Heart right ventricle (tissue), 16 donors: Measurements from ENCODE around the gene TMEM170B. TPM values are rescaled to one million over a fixed set of nuclear protein-coding genes. Genes with fewer than 3 reads are reported as not detected.
"Not testable (repeated sequence)": the region's sequence is repeated elsewhere in the genome, so short reads cannot be mapped to it uniquely, and the experiment has no call there.

Experiments
- ATAC-seq, 8 donors: fragments of 200-7000 bp; cut with Tn5 transposase; one replicate each; pipeline ENCODE4 v1.9.1; 2020; ENCODE audit warnings: mild to moderate bottlenecking in 8 of 8, moderate library complexity in 8 of 8, moderate number of reproducible peaks in 1 of 8
- DNase-seq, 2 donors: peaks; one replicate each; pipeline ENCODE4 v3.0.0-alpha.2; 2020
- H3K27ac ChIP-seq, 10 donors: fragments of 200-600 bp; sonication (generic) in 2 of 10; one replicate each; pipeline versions ENCODE4 v1.5.0 to v1.8.0; 2020 to 2022; ENCODE audit warnings: mild to moderate bottlenecking in 3 of 10
- H3K27me3 ChIP-seq, 7 donors: fragments of 200-600 bp; one replicate each; pipeline ENCODE4 v1.8.0; 2021 to 2022; ENCODE audit warnings: mild to moderate bottlenecking in 2 of 7
- H3K36me3 ChIP-seq, 9 donors: fragments of 200-600 bp; sonication (generic) in 1 of 9; one replicate each; pipeline versions ENCODE4 v1.5.0 to v1.8.0; 2020 to 2022; ENCODE audit warnings: mild to moderate bottlenecking in 2 of 9
- H3K4me1 ChIP-seq, 9 donors: fragments of 200-600 bp; sonication (generic) in 1 of 9; one replicate each; pipeline versions ENCODE4 v1.5.0 to v1.8.0; 2020 to 2022; ENCODE audit warnings: mild to moderate bottlenecking in 4 of 9
- H3K4me3 ChIP-seq, 10 donors: fragments of 200-600 bp; sonication (generic) in 2 of 10; one replicate each; pipeline versions ENCODE4 v1.5.0 to v1.8.0; 2020 to 2022; ENCODE audit warnings: mild to moderate bottlenecking in 7 of 10, moderate library complexity in 2 of 10
- H3K9me3 ChIP-seq, 11 donors: fragments of 200-600 bp in 10 of 11; sonication (generic) in 2 of 11; one replicate each; pipeline versions ENCODE4 v1.5.0 to v1.8.0; 2013 to 2022; ENCODE audit warnings: mild to moderate bottlenecking in 2 of 11, control low read depth in 1 of 11, moderate library complexity in 1 of 11
- WGBS, 2 donors: extraction: QIAGEN DNeasy Blood & Tissue Kit; methylation state at CpG; one replicate each; pipeline ENCODE4 v1.1.7; 2013; ENCODE audit warnings: inconsistent platforms in 1 of 2; 5-methylcytosine and 5-hydroxymethylcytosine counted together
- intact Hi-C, 10 donors: fragments of 100-400 bp; cut with DNase I; formaldehyde crosslinking; loops; one replicate each; pipeline versions ENCODE4 v1.11.1 to v1.14.2; 2022
- polyA plus RNA-seq, 2 donors: library from polyadenylated mRNA; stranded (reverse); fragments of 200-250 nt; gene quantifications; one replicate each; pipeline ENCODE4 v1.2.3, GENCODE V29; 2013
- total RNA-seq, 10 donors: library from RNA; stranded (reverse); fragmentation: NEBNext Ultra II Directional in 3 of 10; extraction: Animal tissue kit (Norgen Biotek cat#: 25700) in 3 of 10; gene quantifications; one replicate each; pipeline versions ENCODE4 v1.2.1 to v1.2.4, GENCODE V29; 2021 to 2023
- TF ChIP-seq, protein P1 (sequence below), 9 donors: fragments of 200-600 bp; sonication (generic) in 2 of 9; IDR thresholded peaks; one replicate each; pipeline versions ENCODE4 v1.5.0 to v1.8.0; 2021 to 2022; ENCODE audit warnings: antibody characterized with exemption in 9 of 9, mild to moderate bottlenecking in 5 of 9, moderate library complexity in 1 of 9
- donor health status: Arrhythmogenic right ventricular cardiomyopathy.
- donor health status: ischemic (EF 13 %, LVEDD 7.1; RV severe dilation, severe dysfunction).
- donor health status: healthy with polysubstance abuse.
- donor health status: DM: no; HTN: yes; CAD: no.
- donor health status: DM: no; HTN: no; CAD: no.
- donor health status: ischemic (EF 25% LVEDD 6.9; RV normal size, moderate dysfunction).
- donor health status: ischemic (EF 25% LVEDD 5.7; RV mildly dilated, moderate dysfunction).
- donor health status: healthy.
- donor health status: DM: yes; HTN: yes; CAD: no.
- donor health status: Ischemic cardiomyopathy.
- donor health status: ischemic (EF 35%, LVEDD 5.7; RV mildly dilated, moderate dysfunction).
- donor health status: nonischemic (EF 11% LVEDD 7.7; RV severe dilation, severe dysfunction).
- donor health status: DM: yes; HTN: yes; CAD: no.
- donor health status: PGD.
- donor health status: ischemic (EF 29% LVEDD 5.4; RV normal size, mild dysfunction).
- donor health status: nonischemic (EF 23%, LVEDD 6.1; RV moderate dilation, normal function).

Gene TMEM170B
- total and polyA plus RNA-seq, 12 donors: 1.3 to 5.3 (median 4.1) TPM

- TF ChIP-seq, protein P1, sequence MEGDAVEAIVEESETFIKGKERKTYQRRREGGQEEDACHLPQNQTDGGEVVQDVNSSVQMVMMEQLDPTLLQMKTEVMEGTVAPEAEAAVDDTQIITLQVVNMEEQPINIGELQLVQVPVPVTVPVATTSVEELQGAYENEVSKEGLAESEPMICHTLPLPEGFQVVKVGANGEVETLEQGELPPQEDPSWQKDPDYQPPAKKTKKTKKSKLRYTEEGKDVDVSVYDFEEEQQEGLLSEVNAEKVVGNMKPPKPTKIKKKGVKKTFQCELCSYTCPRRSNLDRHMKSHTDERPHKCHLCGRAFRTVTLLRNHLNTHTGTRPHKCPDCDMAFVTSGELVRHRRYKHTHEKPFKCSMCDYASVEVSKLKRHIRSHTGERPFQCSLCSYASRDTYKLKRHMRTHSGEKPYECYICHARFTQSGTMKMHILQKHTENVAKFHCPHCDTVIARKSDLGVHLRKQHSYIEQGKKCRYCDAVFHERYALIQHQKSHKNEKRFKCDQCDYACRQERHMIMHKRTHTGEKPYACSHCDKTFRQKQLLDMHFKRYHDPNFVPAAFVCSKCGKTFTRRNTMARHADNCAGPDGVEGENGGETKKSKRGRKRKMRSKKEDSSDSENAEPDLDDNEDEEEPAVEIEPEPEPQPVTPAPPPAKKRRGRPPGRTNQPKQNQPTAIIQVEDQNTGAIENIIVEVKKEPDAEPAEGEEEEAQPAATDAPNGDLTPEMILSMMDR (IDR thresholded peaks at IDR 0.05): no peak
- peak overlapping the region in 9 of 10 donors; percentile 57 to 95 (median 80) for H3K27ac ChIP-seq
- 0 to 1% methylated on average over 52 to 74 of the region's 74 CpGs for WGBS, 2 donors
- ATAC-seq: peak in 5 of 8 donors; percentile 1 to 11 (median 4)
- H3K36me3 ChIP-seq: no peaks in the 10 kb centered on the region
- H3K27me3 ChIP-seq: no peaks in the 10 kb centered on the region
- intact Hi-C loops: no loop called here
- peak; percentile 17 to 32 for DNase-seq
- H3K9me3 ChIP-seq: no peaks in the 10 kb centered on the region
- H3K4me1 ChIP-seq: peaks cover 0 to 49% (median 8%) of the 10 kb centered on the region in 9 donors
- H3K4me3 ChIP-seq: peak overlapping the region; percentile 58 to 93 (median 88)
Measured at GRCh38 chr6:11538052-11538818, 686 bp downstream of the TMEM170B start.

DNA sequence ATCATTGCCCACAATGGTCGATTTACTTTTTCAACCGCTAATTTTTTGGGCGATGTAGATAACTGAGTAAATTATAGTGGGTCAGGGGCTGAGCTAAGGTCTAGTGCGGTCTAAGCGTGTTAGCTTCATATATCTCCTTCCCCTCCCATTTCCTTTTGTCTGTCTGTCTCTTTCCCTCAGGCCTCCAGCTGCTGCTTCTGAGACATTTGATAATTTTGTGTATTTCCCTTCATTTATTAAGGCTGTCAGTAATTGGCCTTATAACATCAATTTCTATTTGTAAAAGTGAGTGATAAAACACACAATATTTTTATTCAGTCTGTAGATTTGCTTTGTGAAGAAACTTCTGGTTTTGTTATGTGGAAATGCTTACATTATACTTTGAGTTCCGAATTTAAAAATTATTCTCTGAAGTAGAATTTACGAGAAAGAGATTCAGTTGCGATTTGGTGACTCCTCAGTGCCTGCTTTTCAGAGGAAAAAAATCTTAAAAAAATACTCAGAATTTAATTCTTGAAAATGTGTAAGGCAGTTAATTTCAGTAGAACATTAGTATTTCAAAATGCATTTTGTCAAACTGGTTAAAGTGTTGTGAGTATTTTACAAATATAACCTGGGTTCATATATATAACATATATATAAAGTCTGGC is 1.4 kb downstream of the TMEM170B start:
- DNase-seq: no peak
- TF ChIP-seq, protein P1 (IDR thresholded peaks at IDR 0.05): no peak
- ATAC-seq: no peak
- 39 to 43% methylated on average over 8 of the region's 8 CpGs for WGBS, 2 donors
- peak overlapping the region; percentile 58 to 93 (median 88) for H3K4me3 ChIP-seq
- H3K9me3 ChIP-seq: no peaks in the 10 kb centered on the region
- intact Hi-C loops: no loop called here
- H3K36me3 ChIP-seq: no peaks in the 10 kb centered on the region
- peaks cover 0 to 54% (median 8%) of the 10 kb centered on the region in 9 donors for H3K4me1 ChIP-seq
- H3K27ac ChIP-seq: peak overlapping the region in 7 of 10 donors; percentile 70 to 95 (median 73)
- H3K27me3 ChIP-seq: no peaks in the 10 kb centered on the region

DNA sequence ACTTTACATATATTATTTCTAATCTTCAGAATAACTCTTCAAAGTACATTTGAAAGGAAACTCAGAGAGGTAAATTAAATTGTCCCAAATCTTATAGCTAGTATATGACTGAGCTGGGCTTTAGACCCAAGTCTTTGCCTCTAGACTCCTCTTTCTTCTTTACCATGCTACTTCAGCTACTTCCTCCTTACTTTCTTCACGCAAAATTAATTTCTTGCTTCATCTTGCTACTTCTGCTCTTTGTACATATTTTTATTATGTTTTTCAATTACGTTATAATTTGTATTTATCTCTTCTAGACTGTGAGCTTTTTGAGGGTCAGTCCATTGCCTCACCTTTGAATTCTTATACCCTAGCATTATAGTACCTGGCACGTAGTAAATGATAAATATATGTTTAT is 5.3 kb downstream of the TMEM170B start:
- peak overlapping the region in 1 of 10 donors; percentile 28 for H3K27ac ChIP-seq
- WGBS, 2 donors: 90 to 96% methylated on average over 3 of the region's 3 CpGs

GRCh38 chr6:11543919-11544518 is 6.5 kb downstream of the TMEM170B start:
- Histone ChIP-seq H3K4me3 (no peak overlapping the region), H3K9me3 (no peaks in the 10 kb centered on the region), H3K36me3 (no peaks in the 10 kb centered on the region), H3K4me1 (peaks cover 0 to 57% (median 0%) of the 10 kb centered on the region in 9 donors), H3K27me3 (no peaks in the 10 kb centered on the region), H3K27ac (no peak overlapping the region)
- ATAC-seq (no peak), DNase-seq (no peak)
- intact Hi-C loops: no loop called here
- TF ChIP-seq, protein P1 (IDR thresholded peaks at IDR 0.05): no peak
- 73 to 77% methylated on average over 4 of the region's 4 CpGs for WGBS, 2 donors

More for the DNA sequence above, 5.3 kb downstream of the TMEM170B start:
- H3K4me1 ChIP-seq: peaks cover 0 to 63% (median 0%) of the 10 kb centered on the region in 9 donors
- intact Hi-C loops: no loop called here
- H3K36me3 ChIP-seq: no peaks in the 10 kb centered on the region
- H3K4me3 ChIP-seq: no peak overlapping the region
- no peaks in the 10 kb centered on the region for H3K9me3 ChIP-seq
- DNase-seq (no peak), ATAC-seq (no peak)
- no peaks in the 10 kb centered on the region for H3K27me3 ChIP-seq
- TF ChIP-seq, protein P1 (IDR thresholded peaks at IDR 0.05): no peak

DNA sequence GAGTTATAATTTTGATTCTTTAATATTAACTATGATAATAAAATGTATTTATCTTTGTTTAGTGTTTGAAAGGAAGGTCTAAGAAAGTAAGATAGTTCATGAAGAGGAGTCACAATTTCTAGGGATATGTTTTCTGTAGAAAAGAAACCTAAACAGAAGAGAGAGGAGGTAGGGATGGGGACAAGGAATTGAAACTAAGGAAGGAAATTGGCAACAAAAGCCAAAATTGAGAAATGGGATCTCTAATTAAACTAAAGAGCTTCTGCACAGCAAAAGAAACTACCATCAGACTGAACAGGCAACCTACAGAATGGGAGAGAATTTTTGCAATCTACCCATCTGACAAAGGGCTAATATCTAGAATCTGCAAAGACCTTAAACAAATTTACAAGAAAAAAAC is 10.3 kb downstream of the TMEM170B start:
- H3K27me3 ChIP-seq, H3K36me3 ChIP-seq, H3K9me3 ChIP-seq, H3K27ac ChIP-seq, intact Hi-C loops, ATAC-seq, H3K4me3 ChIP-seq, DNase-seq: not testable (repeated sequence)
- peaks cover 0 to 49% (median 0%) of the 10 kb centered on the region in 9 donors for H3K4me1 ChIP-seq

DNA sequence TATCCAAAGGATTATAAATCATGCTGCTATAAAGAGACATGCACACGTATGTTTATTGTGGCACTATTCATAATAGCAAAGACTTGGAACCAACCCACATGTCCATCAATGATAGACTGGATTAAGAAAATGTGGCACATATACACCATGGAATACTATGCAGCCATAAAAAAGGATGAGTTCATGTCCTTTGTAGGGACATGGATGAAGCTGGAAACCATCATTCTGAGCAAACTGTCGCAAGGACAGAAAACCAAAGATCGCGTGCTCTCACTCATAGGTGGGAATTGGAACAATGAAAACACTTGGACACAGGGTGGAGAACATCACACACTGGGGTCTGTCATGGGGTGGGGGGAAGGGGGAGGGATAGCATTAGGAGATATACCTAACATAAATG is 11.0 kb downstream of the TMEM170B start:
- intact Hi-C loops, H3K27me3 ChIP-seq, ATAC-seq, H3K4me3 ChIP-seq, H3K36me3 ChIP-seq, H3K27ac ChIP-seq, DNase-seq, H3K9me3 ChIP-seq: not testable (repeated sequence)
- peaks cover 0 to 50% (median 0%) of the 10 kb centered on the region in 9 donors for H3K4me1 ChIP-seq
- 96 to 98% methylated on average over 4 of the region's 4 CpGs for WGBS, 2 donors
